ENCODE measurements around the gene PARVA. TPM values are rescaled to one million over a fixed set of nuclear protein-coding genes. Genes with fewer than 3 reads are reported as not detected.

PARVA gene
- total and polyA plus RNA-seq, 9 of the 15 experiments (the other 6 are each of a cell fraction or from before 2014, with no cell fraction given), result 0.11 TPM; not detected in 8

DNA sequence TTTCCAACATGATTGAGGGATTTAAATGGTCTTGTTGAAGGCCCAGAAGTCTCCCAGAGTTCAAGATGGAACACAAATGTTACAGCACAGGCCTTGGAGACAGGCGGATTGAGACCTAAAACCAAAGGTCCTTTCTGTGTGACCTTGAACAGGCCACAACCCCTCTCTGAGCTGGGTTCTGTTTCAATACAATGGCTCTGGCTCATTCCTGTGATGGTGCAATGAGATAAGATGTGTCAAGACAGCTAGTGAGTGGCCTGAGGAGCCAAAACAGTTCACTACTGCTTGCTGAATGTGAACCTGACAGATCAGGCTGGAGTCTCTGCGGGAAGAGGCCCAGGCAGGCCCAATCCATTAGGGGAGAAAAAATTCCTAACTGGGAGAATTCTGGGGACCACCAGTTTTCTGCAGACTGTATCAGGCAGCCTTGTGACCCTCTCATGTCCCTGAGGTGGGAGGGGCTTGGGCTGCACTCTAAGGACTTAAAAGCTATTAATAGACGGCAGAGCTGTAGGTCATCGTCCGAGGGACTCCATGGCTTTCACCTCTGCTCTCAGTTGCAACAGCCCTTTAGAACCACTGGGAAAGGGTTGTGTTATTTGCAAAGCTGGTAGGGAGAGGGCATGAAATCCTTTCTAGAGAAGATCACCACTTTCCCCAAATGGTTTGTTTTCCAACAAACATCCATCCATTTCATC lies 170.7 kb downstream of the PARVA start:
- no peaks in the 10 kb centered on the region for H3K79me2 ChIP-seq (ENCODE audit: control insufficient read depth, insufficient read depth, low read length)
- H3K4me1 ChIP-seq (replicated peaks in 1 of 2; ENCODE audit: control insufficient read depth in 2 of 2, insufficient read depth in 2 of 2, low read length in 2 of 2), result no peaks in the 10 kb centered on the region
- no peak overlapping the region for H2AFZ ChIP-seq (ENCODE audit: low read depth, low read length)
- H4K20me1 ChIP-seq (replicated peaks; ENCODE audit: control insufficient read depth, insufficient read depth, low read length), result no peaks in the 10 kb centered on the region
- in situ Hi-C loops (cut with MboI), result no loop called here
- H3K9ac ChIP-seq (ENCODE audit: insufficient read depth in 1 of 2, low read depth in 2 of 2, low read length in 2 of 2), result no peak overlapping the region; a peak in 1 of 4 replicates
- no peak overlapping the region for H3K4me2 ChIP-seq (ENCODE audit: insufficient read depth, low read length)
- no peaks in the 10 kb centered on the region for H3K36me3 ChIP-seq (ENCODE audit: control insufficient read depth, insufficient read depth, low read length)
- ATAC-seq (0 out of 3 replicates have a peak, but pooled peaks have one; percentile 28), DNase-seq (ENCODE audit: extremely low read depth in 1 of 4, low spot score in 3 of 4) (peak in 1 of 4 experiments; percentile 10), FAIRE-seq (no peak)
- TF ChIP-seq ZFP1 (CRISPR knock-in tag; IDR thresholded peaks at IDR 0.05) (no peak), WHSC1 (IDR thresholded peaks at IDR 0.05; ENCODE audit: low read length) (no peak), MEF2D (tag; conservative IDR thresholded peaks at IDR 0.05; ENCODE audit: low read depth) (0 out of 2 replicates have a peak, but pooled peaks have one; percentile 49), ZFP36 (IDR thresholded peaks at IDR 0.05; ENCODE audit: low read depth, low read length, partially characterized antibody) (peak; percentile 19)
- TF ChIP-seq, protein P1, sequence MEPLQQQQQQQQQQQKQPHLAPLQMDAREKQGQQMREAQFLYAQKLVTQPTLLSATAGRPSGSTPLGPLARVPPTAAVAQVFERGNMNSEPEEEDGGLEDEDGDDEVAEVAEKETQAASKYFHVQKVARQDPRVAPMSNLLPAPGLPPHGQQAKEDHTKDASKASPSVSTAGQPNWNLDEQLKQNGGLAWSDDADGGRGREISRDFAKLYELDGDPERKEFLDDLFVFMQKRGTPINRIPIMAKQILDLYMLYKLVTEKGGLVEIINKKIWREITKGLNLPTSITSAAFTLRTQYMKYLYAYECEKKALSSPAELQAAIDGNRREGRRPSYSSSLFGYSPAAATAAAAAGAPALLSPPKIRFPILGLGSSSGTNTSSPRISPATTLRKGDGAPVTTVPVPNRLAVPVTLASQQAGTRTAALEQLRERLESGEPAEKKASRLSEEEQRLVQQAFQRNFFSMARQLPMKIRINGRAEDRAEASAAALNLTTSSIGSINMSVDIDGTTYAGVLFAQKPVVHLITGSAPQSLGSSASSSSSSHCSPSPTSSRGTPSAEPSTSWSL (CRISPR knock-in tag; IDR thresholded peaks at IDR 0.05; ENCODE audit: borderline replicate concordance), result no peak
- TF ChIP-seq, protein P2, sequence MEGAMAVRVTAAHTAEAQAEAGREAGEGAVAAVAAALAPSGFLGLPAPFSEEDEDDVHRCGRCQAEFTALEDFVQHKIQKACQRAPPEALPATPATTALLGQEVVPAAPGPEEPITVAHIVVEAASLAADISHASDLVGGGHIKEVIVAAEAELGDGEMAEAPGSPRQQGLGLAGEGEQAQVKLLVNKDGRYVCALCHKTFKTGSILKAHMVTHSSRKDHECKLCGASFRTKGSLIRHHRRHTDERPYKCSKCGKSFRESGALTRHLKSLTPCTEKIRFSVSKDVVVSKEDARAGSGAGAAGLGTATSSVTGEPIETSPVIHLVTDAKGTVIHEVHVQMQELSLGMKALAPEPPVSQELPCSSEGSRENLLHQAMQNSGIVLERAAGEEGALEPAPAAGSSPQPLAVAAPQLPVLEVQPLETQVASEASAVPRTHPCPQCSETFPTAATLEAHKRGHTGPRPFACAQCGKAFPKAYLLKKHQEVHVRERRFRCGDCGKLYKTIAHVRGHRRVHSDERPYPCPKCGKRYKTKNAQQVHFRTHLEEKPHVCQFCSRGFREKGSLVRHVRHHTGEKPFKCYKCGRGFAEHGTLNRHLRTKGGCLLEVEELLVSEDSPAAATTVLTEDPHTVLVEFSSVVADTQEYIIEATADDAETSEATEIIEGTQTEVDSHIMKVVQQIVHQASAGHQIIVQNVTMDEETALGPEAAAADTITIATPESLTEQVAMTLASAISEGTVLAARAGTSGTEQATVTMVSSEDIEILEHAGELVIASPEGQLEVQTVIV (CRISPR knock-in tag; IDR thresholded peaks at IDR 0.05; ENCODE audit: borderline replicate concordance), result no peak
- TF ChIP-seq, protein P3, sequence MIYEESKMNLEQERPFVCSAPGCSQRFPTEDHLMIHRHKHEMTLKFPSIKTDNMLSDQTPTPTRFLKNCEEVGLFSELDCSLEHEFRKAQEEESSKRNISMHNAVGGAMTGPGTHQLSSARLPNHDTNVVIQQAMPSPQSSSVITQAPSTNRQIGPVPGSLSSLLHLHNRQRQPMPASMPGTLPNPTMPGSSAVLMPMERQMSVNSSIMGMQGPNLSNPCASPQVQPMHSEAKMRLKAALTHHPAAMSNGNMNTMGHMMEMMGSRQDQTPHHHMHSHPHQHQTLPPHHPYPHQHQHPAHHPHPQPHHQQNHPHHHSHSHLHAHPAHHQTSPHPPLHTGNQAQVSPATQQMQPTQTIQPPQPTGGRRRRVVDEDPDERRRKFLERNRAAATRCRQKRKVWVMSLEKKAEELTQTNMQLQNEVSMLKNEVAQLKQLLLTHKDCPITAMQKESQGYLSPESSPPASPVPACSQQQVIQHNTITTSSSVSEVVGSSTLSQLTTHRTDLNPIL (CRISPR knock-in tag; IDR thresholded peaks at IDR 0.05), result no peak
- no peaks in the 10 kb centered on the region for H3K9me3 ChIP-seq (replicated peaks; ENCODE audit: control insufficient read depth, insufficient read depth, low read depth, low read length)
- H3K4me3 ChIP-seq, result no peak overlapping the region
- H3K27ac ChIP-seq (ENCODE audit: extremely low read depth, low read depth, low read length), result no peak overlapping the region
- no TSS peak for BruUV-seq (replicated peaks)
- intact Hi-C loops (cut with micrococcal nuclease), result no loop called here
- ChIA-PET CTCF (ENCODE audit: low intra/inter-chr PET ratio) (no interaction called here), POLR2A (interaction anchor here (0.7 kb wide), 1 partner anchor 185 kb away, joined by 3 read pairs; no protein-coding TSS in a partner anchor)
- H3K9me1 ChIP-seq (ENCODE audit: control insufficient read depth, insufficient read depth, low read length), result no peaks in the 10 kb centered on the region
- 9% methylated on average over 5 of the region's 5 CpGs for WGBS (ENCODE audit: insufficient coverage, low coverage, missing lambda C conversion rate)
- peaks cover 19 to 32% of the 10 kb centered on the region in 2 experiments for H3K27me3 ChIP-seq (ENCODE audit: control insufficient read depth in 2 of 2, insufficient read depth in 2 of 2, low read length in 2 of 2)

Data from K562 (cell line).